Stimulated activated CD4-positive, alpha-beta T cell treated with anti-CD3 and anti-CD28 coated beads, TNF-alpha, amount 100 ng/mL, for 24 hours (primary cell): ENCODE data around the gene LNP1.
"Not testable (repeated sequence)": the region's sequence is repeated elsewhere in the genome, so short reads cannot be mapped to it uniquely, and the experiment has no call there.

ENCODE experiments used
- DNase-seq, 3 experiments: peaks; one replicate each; pipeline ENCODE4 v3.0.0-alpha.2; 2020; ENCODE audit warnings: low read depth in 3 of 3

LNP1 gene

GRCh38 chr3:100429187-100429716 is 27.9 kb downstream of the LNP1 start:
- no peak for DNase-seq

- DNase-seq: no peak
These were observed 35.6 kb downstream of the LNP1 start for GRCh38 chr3:100436951-100437350.

GRCh38 chr3:100437721-100438622 is 36.6 kb downstream of the LNP1 start:
- no peak for DNase-seq

GRCh38 chr3:100438623-100438974 is 37.3 kb downstream of the LNP1 start:
- DNase-seq: no peak

- no peak for DNase-seq
These were observed 39.6 kb downstream of the LNP1 start for GRCh38 chr3:100440895-100441294.

GRCh38 chr3:100443690-100444089 is 42.4 kb downstream of the LNP1 start:
- no peak for DNase-seq

GRCh38 chr3:100447067-100447466 is 45.7 kb downstream of the LNP1 start:
- not testable (repeated sequence) for DNase-seq

GRCh38 chr3:100448079-100448478 is 46.7 kb downstream of the LNP1 start:
- DNase-seq: no peak

- no peak for DNase-seq
These were observed 47.9 kb downstream of the LNP1 start for GRCh38 chr3:100449214-100449613.

GRCh38 chr3:100454677-100455076 is 53.3 kb downstream of the LNP1 start:
- DNase-seq: no peak

GRCh38 chr3:100455841-100456550 is 54.7 kb downstream of the LNP1 start:
- DNase-seq: no peak

GRCh38 chr3:100456745-100457144 is 55.4 kb downstream of the LNP1 start:
- DNase-seq: no peak

GRCh38 chr3:100457811-100458210 is 56.5 kb downstream of the LNP1 start:
- DNase-seq: no peak

- no peak for DNase-seq
These were observed 57.5 kb downstream of the LNP1 start for GRCh38 chr3:100458814-100459213.

GRCh38 chr3:100463002-100463401 is 61.7 kb downstream of the LNP1 start:
- no peak for DNase-seq

- DNase-seq: no peak
These were observed 62.4 kb downstream of the LNP1 start for GRCh38 chr3:100463646-100464155.

GRCh38 chr3:100465892-100466777 is 64.8 kb downstream of the LNP1 start:
- no peak for DNase-seq

- no peak for DNase-seq
These were observed 65.8 kb downstream of the LNP1 start for GRCh38 chr3:100467133-100467532.

- no peak for DNase-seq
These were observed 67.3 kb downstream of the LNP1 start for GRCh38 chr3:100468676-100469075.

- no peak for DNase-seq
These were observed 69.6 kb downstream of the LNP1 start for GRCh38 chr3:100470951-100471350.

- no peak for DNase-seq
These were observed 70.1 kb downstream of the LNP1 start for GRCh38 chr3:100471444-100471843.
